SK-N-SH treated with all-trans-retinoic acid at 6 μM for 48 hours (cell line): ENCODE measurements around the gene STK26.

ENCODE experiments used
- ATAC-seq: fragments of 200-7000 bp; cut with Tn5 transposase; 3 replicates; pipeline ENCODE4 v1.9.1; 2020; ENCODE audit warnings: mild to moderate bottlenecking, moderate library complexity
- BACH2 ChIP-seq: fragments of 250-450 bp; sonication (Bioruptor Pico); IDR thresholded peaks from 2 replicates; pipeline ENCODE4 v1.9.0; 2021; ENCODE audit warnings: mild to moderate bottlenecking, borderline replicate concordance
- CSDC2 ChIP-seq: fragments of 250-450 bp; sonication (Bioruptor Pico); IDR thresholded peaks from 2 replicates; pipeline ENCODE4 v1.5.0; 2020; ENCODE audit warnings: mild to moderate bottlenecking, moderate library complexity
- ESRRG ChIP-seq: fragments of 250-450 bp; sonication (Bioruptor Pico); IDR thresholded peaks from 2 replicates; pipeline ENCODE4 v1.6.1; 2021; ENCODE audit warnings: mild to moderate bottlenecking
- GLIS3 ChIP-seq: fragments of 250-450 bp; sonication (Bioruptor Pico); IDR thresholded peaks from 2 replicates; pipeline ENCODE4 v1.5.0; 2020; ENCODE audit warnings: mild to moderate bottlenecking, moderate library complexity
- ISL1 ChIP-seq: fragments of 250-450 bp; sonication (Bioruptor Pico); IDR thresholded peaks from 2 replicates; pipeline ENCODE4 v2.1.2; 2022; ENCODE audit warnings: mild to moderate bottlenecking, moderate library complexity
- OSR1 ChIP-seq: fragments of 250-450 bp; sonication (Bioruptor Pico); IDR thresholded peaks from 2 replicates; pipeline ENCODE4 v1.8.0; 2022; ENCODE audit warnings: moderate library complexity, mild to moderate bottlenecking, inconsistent platforms
- PPARA ChIP-seq: fragments of 250-450 bp; sonication (Bioruptor Pico); IDR thresholded peaks from 2 replicates; pipeline ENCODE4 v1.5.0; 2020; ENCODE audit warnings: mild to moderate bottlenecking, borderline replicate concordance
- SNAI2 ChIP-seq: fragments of 250-450 bp; sonication (Bioruptor Pico); IDR thresholded peaks from 2 replicates; pipeline ENCODE4 v1.5.0; 2020; ENCODE audit warnings: mild to moderate bottlenecking, moderate library complexity
- TCF4 ChIP-seq: fragments of 250-450 bp; sonication (Bioruptor Pico); IDR thresholded peaks from 2 replicates; pipeline ENCODE4 v1.8.0; 2021; ENCODE audit warnings: mild to moderate bottlenecking, moderate library complexity, borderline replicate concordance
- TOX ChIP-seq: fragments of 250-450 bp; sonication (Bioruptor Pico); IDR thresholded peaks from 2 replicates; pipeline ENCODE4 v1.8.0; 2021; ENCODE audit warnings: mild to moderate bottlenecking, moderate library complexity, borderline replicate concordance
- ZC3H10 ChIP-seq: fragments of 250-450 bp; sonication (Bioruptor Pico); IDR thresholded peaks from 2 replicates; pipeline ENCODE4 v1.5.1; 2021; ENCODE audit warnings: mild to moderate bottlenecking, moderate library complexity
- ZFP3 ChIP-seq: fragments of 250-450 bp; sonication (Bioruptor Pico); IDR thresholded peaks from 2 replicates; pipeline ENCODE4 v1.5.0; 2020; ENCODE audit warnings: mild to moderate bottlenecking, moderate library complexity
- ZFP30 ChIP-seq: fragments of 450-650 bp; formaldehyde crosslinking; IDR thresholded peaks from 2 replicates; pipeline ENCODE4 v1.5.0; 2022; ENCODE audit warnings: mild to moderate bottlenecking, moderate library complexity
- ZNF565 ChIP-seq: fragments of 450-650 bp; formaldehyde crosslinking; conservative IDR thresholded peaks from 2 replicates; pipeline ENCODE4 v1.5.0; 2020; ENCODE audit warnings: low read depth, mild to moderate bottlenecking, moderate library complexity
- ZNF70 ChIP-seq: fragments of 450-650 bp; formaldehyde crosslinking; IDR thresholded peaks from 2 replicates; pipeline ENCODE4 v1.5.0; 2020; ENCODE audit warnings: mild to moderate bottlenecking, moderate library complexity
- ZNF8 ChIP-seq: fragments of 450-650 bp; formaldehyde crosslinking; IDR thresholded peaks from 2 replicates; pipeline ENCODE4 v1.5.0; 2020; ENCODE audit warnings: mild to moderate bottlenecking, moderate library complexity
- TF ChIP-seq, protein P1 (sequence below): fragments of 250-450 bp; sonication (Bioruptor Pico); IDR thresholded peaks from 2 replicates; pipeline ENCODE4 v1.5.0; 2020; ENCODE audit warnings: mild to moderate bottlenecking, moderate library complexity
- TF ChIP-seq, protein P2 (sequence below): fragments of 250-450 bp; sonication (Bioruptor Pico); IDR thresholded peaks from 2 replicates; pipeline ENCODE4 v1.8.0; 2020; ENCODE audit warnings: mild to moderate bottlenecking, moderate library complexity, borderline replicate concordance
- TF ChIP-seq, protein P3 (sequence below): fragments of 250-450 bp; sonication (Bioruptor Pico); IDR thresholded peaks from 2 replicates; pipeline ENCODE4 v1.5.1; 2021; ENCODE audit warnings: mild to moderate bottlenecking, moderate library complexity
- TF ChIP-seq, protein P4 (sequence below): fragments of 250-450 bp; sonication (Bioruptor Pico); IDR thresholded peaks from 2 replicates; pipeline ENCODE4 v1.5.1; 2020; ENCODE audit warnings: low read depth, mild to moderate bottlenecking, moderate library complexity
- TF ChIP-seq, protein P5 (sequence below): fragments of 250-450 bp; sonication (Bioruptor Pico); IDR thresholded peaks from 2 replicates; pipeline ENCODE4 v1.8.0; 2021; ENCODE audit warnings: low read depth, mild to moderate bottlenecking, moderate library complexity, borderline replicate concordance

STK26 gene

DNA sequence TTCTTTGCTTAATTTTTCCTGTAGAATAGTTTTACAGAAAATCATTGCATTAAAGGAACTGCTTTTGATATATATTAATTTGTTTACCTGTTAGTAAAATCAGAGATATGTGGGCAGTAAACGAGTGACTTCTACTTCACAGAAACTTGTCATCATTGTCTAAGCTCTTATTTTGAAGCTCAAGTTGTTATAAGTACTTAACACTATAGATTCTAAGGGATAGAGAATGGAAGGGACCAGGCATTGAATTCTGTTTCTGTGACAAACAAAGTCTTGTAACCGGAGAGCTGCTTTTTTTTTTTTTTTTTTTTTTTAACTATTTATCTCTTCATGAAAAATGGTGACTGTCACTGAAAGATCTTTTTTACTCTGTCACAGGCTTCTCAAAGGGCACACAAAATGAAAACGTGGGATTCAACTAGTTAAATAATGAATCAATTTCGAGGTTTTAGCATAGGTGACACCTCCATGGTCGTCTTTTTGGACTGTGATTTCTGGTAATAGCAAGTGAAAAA is 14.4 kb downstream of the STK26 start:
- TF ChIP-seq TOX, result no peak
- TF ChIP-seq ZFP3 (CRISPR knock-in tag), result no peak
- TF ChIP-seq ZNF8 (CRISPR knock-in tag), result no peak
- TF ChIP-seq, protein P1, sequence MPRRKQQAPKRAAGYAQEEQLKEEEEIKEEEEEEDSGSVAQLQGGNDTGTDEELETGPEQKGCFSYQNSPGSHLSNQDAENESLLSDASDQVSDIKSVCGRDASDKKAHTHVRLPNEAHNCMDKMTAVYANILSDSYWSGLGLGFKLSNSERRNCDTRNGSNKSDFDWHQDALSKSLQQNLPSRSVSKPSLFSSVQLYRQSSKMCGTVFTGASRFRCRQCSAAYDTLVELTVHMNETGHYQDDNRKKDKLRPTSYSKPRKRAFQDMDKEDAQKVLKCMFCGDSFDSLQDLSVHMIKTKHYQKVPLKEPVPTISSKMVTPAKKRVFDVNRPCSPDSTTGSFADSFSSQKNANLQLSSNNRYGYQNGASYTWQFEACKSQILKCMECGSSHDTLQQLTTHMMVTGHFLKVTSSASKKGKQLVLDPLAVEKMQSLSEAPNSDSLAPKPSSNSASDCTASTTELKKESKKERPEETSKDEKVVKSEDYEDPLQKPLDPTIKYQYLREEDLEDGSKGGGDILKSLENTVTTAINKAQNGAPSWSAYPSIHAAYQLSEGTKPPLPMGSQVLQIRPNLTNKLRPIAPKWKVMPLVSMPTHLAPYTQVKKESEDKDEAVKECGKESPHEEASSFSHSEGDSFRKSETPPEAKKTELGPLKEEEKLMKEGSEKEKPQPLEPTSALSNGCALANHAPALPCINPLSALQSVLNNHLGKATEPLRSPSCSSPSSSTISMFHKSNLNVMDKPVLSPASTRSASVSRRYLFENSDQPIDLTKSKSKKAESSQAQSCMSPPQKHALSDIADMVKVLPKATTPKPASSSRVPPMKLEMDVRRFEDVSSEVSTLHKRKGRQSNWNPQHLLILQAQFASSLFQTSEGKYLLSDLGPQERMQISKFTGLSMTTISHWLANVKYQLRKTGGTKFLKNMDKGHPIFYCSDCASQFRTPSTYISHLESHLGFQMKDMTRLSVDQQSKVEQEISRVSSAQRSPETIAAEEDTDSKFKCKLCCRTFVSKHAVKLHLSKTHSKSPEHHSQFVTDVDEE, result no peak
- no peak for TF ChIP-seq ZNF565 (CRISPR knock-in tag)
- TF ChIP-seq, protein P2, sequence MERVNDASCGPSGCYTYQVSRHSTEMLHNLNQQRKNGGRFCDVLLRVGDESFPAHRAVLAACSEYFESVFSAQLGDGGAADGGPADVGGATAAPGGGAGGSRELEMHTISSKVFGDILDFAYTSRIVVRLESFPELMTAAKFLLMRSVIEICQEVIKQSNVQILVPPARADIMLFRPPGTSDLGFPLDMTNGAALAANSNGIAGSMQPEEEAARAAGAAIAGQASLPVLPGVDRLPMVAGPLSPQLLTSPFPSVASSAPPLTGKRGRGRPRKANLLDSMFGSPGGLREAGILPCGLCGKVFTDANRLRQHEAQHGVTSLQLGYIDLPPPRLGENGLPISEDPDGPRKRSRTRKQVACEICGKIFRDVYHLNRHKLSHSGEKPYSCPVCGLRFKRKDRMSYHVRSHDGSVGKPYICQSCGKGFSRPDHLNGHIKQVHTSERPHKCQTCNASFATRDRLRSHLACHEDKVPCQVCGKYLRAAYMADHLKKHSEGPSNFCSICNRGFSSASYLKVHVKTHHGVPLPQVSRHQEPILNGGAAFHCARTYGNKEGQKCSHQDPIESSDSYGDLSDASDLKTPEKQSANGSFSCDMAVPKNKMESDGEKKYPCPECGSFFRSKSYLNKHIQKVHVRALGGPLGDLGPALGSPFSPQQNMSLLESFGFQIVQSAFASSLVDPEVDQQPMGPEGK (CRISPR knock-in tag), result no peak
- no peak for ATAC-seq

DNA sequence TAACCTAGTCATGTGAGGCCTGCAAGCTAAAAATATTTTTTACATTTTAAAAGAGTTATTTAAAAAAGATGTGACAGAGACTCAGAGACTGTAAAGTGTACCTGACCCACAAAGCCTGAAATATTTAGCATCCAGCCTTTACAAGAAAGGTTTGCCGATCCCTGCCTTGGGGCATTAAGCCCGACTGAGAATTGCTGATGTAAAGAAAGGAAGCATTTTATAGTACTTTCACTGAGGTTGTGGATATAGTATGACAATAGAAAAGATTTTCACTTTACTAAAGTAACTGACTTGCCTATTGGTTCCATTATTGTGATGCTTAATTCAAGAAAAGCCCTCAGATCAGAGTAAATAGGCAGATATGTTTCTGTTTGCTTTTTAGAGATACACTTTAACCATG is 17.0 kb downstream of the STK26 start:
- TF ChIP-seq, protein P3, sequence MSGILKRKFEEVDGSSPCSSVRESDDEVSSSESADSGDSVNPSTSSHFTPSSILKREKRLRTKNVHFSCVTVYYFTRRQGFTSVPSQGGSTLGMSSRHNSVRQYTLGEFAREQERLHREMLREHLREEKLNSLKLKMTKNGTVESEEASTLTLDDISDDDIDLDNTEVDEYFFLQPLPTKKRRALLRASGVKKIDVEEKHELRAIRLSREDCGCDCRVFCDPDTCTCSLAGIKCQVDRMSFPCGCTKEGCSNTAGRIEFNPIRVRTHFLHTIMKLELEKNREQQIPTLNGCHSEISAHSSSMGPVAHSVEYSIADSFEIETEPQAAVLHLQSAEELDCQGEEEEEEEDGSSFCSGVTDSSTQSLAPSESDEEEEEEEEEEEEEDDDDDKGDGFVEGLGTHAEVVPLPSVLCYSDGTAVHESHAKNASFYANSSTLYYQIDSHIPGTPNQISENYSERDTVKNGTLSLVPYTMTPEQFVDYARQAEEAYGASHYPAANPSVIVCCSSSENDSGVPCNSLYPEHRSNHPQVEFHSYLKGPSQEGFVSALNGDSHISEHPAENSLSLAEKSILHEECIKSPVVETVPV (CRISPR knock-in tag), result no peak
- TF ChIP-seq GLIS3 (CRISPR knock-in tag) (no peak), OSR1 (CRISPR knock-in tag) (no peak), ZNF565 (CRISPR knock-in tag) (no peak), ZNF8 (CRISPR knock-in tag) (no peak), TOX (no peak), PPARA (no peak), ISL1 (CRISPR knock-in tag) (no peak), SNAI2 (no peak), BACH2 (no peak), ESRRG (CRISPR knock-in tag) (no peak), ZFP3 (CRISPR knock-in tag) (no peak), ZFP30 (CRISPR knock-in tag) (no peak), ZC3H10 (CRISPR knock-in tag) (no peak), ZNF70 (no peak)
- TF ChIP-seq, protein P4, sequence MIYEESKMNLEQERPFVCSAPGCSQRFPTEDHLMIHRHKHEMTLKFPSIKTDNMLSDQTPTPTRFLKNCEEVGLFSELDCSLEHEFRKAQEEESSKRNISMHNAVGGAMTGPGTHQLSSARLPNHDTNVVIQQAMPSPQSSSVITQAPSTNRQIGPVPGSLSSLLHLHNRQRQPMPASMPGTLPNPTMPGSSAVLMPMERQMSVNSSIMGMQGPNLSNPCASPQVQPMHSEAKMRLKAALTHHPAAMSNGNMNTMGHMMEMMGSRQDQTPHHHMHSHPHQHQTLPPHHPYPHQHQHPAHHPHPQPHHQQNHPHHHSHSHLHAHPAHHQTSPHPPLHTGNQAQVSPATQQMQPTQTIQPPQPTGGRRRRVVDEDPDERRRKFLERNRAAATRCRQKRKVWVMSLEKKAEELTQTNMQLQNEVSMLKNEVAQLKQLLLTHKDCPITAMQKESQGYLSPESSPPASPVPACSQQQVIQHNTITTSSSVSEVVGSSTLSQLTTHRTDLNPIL (CRISPR knock-in tag), result no peak
- TF ChIP-seq, protein P5, sequence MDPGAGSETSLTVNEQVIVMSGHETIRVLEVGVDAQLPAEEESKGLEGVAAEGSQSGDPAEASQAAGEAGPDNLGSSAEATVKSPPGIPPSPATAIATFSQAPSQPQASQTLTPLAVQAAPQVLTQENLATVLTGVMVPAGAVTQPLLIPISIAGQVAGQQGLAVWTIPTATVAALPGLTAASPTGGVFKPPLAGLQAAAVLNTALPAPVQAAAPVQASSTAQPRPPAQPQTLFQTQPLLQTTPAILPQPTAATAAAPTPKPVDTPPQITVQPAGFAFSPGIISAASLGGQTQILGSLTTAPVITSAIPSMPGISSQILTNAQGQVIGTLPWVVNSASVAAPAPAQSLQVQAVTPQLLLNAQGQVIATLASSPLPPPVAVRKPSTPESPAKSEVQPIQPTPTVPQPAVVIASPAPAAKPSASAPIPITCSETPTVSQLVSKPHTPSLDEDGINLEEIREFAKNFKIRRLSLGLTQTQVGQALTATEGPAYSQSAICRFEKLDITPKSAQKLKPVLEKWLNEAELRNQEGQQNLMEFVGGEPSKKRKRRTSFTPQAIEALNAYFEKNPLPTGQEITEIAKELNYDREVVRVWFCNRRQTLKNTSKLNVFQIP (CRISPR knock-in tag), result no peak
- ATAC-seq, result no peak

DNA sequence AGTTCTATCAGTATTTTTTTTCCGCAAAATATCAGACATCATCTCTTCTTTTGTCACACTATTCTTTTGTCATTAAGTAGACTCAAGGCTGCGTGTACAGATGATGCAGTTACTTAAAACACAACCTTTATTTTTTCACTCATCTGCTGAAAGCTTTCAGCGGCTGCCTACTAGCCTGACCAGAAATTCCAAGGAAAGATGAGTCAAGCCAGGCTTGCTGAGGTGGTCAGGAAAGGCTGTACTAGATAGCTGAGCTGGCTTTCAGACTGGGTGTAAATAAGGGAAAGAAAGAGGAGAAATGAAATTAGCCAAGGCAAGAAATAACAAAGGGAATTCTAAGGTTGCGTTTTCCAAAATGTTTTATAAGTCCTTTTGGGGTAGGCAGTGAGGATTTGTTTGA is 17.9 kb downstream of the STK26 start:
- peak; percentile 90 for ATAC-seq
- TF ChIP-seq ZNF70, result no peak
- TF ChIP-seq GLIS3 (CRISPR knock-in tag), result no peak
- TF ChIP-seq SNAI2, result no peak
- TF ChIP-seq OSR1 (CRISPR knock-in tag), result no peak
- no peak for TF ChIP-seq ISL1 (CRISPR knock-in tag)
- TF ChIP-seq CSDC2 (CRISPR knock-in tag), result no peak
- no peak for TF ChIP-seq ZFP3 (CRISPR knock-in tag)
- no peak for TF ChIP-seq TCF4 (CRISPR knock-in tag)
- TF ChIP-seq, protein P4 (CRISPR knock-in tag), result no peak
- TF ChIP-seq, protein P2 (CRISPR knock-in tag), result no peak
- TF ChIP-seq, protein P3 (CRISPR knock-in tag), result no peak
- TF ChIP-seq TOX, result no peak
- TF ChIP-seq ZNF565 (CRISPR knock-in tag), result no peak
